ENCODE data around the gene SEC14L5. TPM values are rescaled to one million over a fixed set of nuclear protein-coding genes. Genes with fewer than 3 reads are reported as not detected.
"Not testable (repeated sequence)": the region's sequence is repeated elsewhere in the genome, so short reads cannot be mapped to it uniquely, and the experiment has no call there.

Gene SEC14L5
- total RNA-seq, 4 donors from 2014 or later: 0.83 to 1.8 (median 1.1) TPM

GRCh38 chr16:4962716-4963115, 4.6 kb downstream of the SEC14L5 start:
- Histone ChIP-seq H3K27me3 (no peaks in the 10 kb centered on the region), H3K9me3 (no peaks in the 10 kb centered on the region), H3K27ac (replicated peaks in 1 of 4) (no peak overlapping the region), H3K4me3 (no peak overlapping the region), H3K36me3 (no peaks in the 10 kb centered on the region), H3K4me1 (peaks cover 9 to 14% (median 12%) of the 10 kb centered on the region in 4 donors)
- 59% methylated on average over 7 of the region's 7 CpGs for WGBS
- DNase-seq (ENCODE audit: extremely low spot score): no peak
- intact Hi-C loops (cut with DNase I): loop anchor here (10.0 kb wide), 1 partner anchor 112 kb away; the partner anchor contains the start of gene ALG1
- TF ChIP-seq, protein P1, sequence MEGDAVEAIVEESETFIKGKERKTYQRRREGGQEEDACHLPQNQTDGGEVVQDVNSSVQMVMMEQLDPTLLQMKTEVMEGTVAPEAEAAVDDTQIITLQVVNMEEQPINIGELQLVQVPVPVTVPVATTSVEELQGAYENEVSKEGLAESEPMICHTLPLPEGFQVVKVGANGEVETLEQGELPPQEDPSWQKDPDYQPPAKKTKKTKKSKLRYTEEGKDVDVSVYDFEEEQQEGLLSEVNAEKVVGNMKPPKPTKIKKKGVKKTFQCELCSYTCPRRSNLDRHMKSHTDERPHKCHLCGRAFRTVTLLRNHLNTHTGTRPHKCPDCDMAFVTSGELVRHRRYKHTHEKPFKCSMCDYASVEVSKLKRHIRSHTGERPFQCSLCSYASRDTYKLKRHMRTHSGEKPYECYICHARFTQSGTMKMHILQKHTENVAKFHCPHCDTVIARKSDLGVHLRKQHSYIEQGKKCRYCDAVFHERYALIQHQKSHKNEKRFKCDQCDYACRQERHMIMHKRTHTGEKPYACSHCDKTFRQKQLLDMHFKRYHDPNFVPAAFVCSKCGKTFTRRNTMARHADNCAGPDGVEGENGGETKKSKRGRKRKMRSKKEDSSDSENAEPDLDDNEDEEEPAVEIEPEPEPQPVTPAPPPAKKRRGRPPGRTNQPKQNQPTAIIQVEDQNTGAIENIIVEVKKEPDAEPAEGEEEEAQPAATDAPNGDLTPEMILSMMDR (IDR thresholded peaks at IDR 0.05): no peak
- no peak for TF ChIP-seq EP300 (IDR thresholded peaks at IDR 0.05)
- no peak for TF ChIP-seq POLR2A (IDR thresholded peaks at IDR 0.05; ENCODE audit: low read depth)
- TF ChIP-seq POLR2AphosphoS5 (IDR thresholded peaks at IDR 0.05): no peak

- not testable (repeated sequence) for H3K4me1 ChIP-seq; DNase-seq (ENCODE audit: extremely low spot score); H3K27ac ChIP-seq (replicated peaks in 1 of 4); H3K9me3 ChIP-seq; H3K4me3 ChIP-seq; H3K36me3 ChIP-seq; H3K27me3 ChIP-seq
- intact Hi-C loops (cut with DNase I): loop anchor here (10.0 kb wide), 1 partner anchor 111 kb away; the partner anchor contains the start of gene ALG1
- WGBS: 84% methylated on average over 7 of the region's 7 CpGs
Measured at GRCh38 chr16:4963527-4963926, 5.4 kb downstream of the SEC14L5 start.

DNA sequence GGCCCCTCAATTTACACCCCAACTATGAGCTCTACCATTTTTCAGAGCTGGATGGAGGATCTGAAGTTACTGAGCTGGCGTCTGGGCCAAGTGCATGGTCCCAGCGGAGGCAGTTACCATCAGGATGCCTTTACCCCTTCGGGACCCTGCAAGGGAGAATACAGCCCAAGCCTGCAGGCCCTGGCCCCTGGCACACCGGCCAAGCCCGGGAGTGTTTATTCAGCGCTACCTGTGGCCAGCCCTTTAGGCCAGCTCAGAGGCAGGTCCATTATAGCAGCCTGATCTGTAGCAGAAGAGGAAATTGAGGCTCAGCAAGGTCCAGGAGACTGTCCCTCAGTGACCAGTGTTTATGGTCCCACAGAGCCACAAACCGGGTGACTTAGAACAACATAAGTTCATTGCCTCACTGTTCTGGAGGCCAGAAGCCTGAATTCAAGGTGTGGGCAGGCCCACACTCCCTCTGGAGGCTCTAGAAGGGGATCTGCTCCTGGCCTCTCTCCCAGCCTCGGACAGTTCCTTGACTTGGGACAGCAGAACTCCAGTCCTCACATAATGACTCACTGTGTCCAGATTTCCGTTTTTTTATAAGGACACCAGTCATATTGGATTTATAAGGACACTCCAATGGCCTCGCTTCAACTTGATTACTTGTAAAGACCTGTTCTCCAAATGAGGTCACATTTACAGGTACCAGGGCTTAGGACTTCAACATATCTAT, 8.8 kb downstream of the SEC14L5 start:
- TF ChIP-seq EP300 (IDR thresholded peaks at IDR 0.05): no peak
- TF ChIP-seq, protein P1 (IDR thresholded peaks at IDR 0.05): no peak
- TF ChIP-seq POLR2AphosphoS5 (IDR thresholded peaks at IDR 0.05): no peak
- intact Hi-C loops (cut with DNase I): loop anchor here (10.0 kb wide), 1 partner anchor 108 kb away; the partner anchor contains the start of gene ALG1

DNA sequence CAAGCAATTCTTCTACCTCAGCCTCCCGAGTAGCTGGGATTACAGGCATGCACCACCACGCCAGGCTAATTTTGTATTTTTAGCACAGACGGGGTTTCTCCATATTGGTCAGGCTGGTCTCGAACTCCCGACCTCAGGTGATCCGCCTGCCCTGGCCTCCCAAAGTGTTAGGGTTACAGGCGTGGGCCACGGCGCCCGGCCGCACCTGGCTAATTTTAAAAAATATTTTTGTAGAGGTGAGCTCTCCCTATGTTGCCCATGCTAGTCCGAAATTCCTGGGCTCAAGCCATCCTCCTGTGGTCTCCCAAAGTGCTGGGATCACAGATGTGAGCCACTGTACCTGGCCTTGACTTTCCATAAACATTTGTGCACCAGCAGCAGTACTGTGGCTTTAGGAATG, 10.1 kb downstream of the SEC14L5 start:
- WGBS: 90% methylated on average over 12 of the region's 12 CpGs
- not testable (repeated sequence) for H3K27me3 ChIP-seq; H3K4me3 ChIP-seq; DNase-seq (ENCODE audit: extremely low spot score); H3K36me3 ChIP-seq; H3K9me3 ChIP-seq; H3K27ac ChIP-seq (replicated peaks in 1 of 4); H3K4me1 ChIP-seq
- intact Hi-C loops (cut with DNase I): loop anchor here (10.0 kb wide), 1 partner anchor 107 kb away; the partner anchor contains the start of gene ALG1

More for the DNA sequence above, 8.8 kb downstream of the SEC14L5 start:
- Histone ChIP-seq H3K27me3 (no peaks in the 10 kb centered on the region), H3K27ac (replicated peaks in 1 of 4) (no peak overlapping the region), H3K9me3 (no peaks in the 10 kb centered on the region), H3K36me3 (no peaks in the 10 kb centered on the region), H3K4me3 (no peak overlapping the region), H3K4me1 (no peaks in the 10 kb centered on the region)
- DNase-seq (ENCODE audit: extremely low spot score): no peak
- 87% methylated on average over 5 of the region's 10 CpGs for WGBS

- Histone ChIP-seq H3K27me3 (no peaks in the 10 kb centered on the region), H3K27ac (replicated peaks in 1 of 4) (no peak overlapping the region), H3K4me1 (no peaks in the 10 kb centered on the region), H3K4me3 (no peak overlapping the region), H3K9me3 (no peaks in the 10 kb centered on the region), H3K36me3 (no peaks in the 10 kb centered on the region)
- DNase-seq (ENCODE audit: extremely low spot score): no peak
- 74% methylated on average over 13 of the region's 13 CpGs for WGBS
- intact Hi-C loops (cut with DNase I): loop anchor here (10.0 kb wide), 1 partner anchor 106 kb away; the partner anchor contains the start of gene ALG1
- TF ChIP-seq POLR2A (IDR thresholded peaks at IDR 0.05; ENCODE audit: low read depth): no peak
- TF ChIP-seq, protein P1 (IDR thresholded peaks at IDR 0.05): no peak
- no peak for TF ChIP-seq EP300 (IDR thresholded peaks at IDR 0.05)
- TF ChIP-seq POLR2AphosphoS5 (IDR thresholded peaks at IDR 0.05): no peak
Measured at GRCh38 chr16:4968879-4969483, 10.9 kb downstream of the SEC14L5 start.

Data from esophagus muscularis mucosa (tissue), 4 donors.